HCT116 (cell line): ENCODE data around the gene NDUFV3.

Experiments used
- ATF3 ChIP-seq: IDR thresholded peaks from 2 replicates; pipeline ENCODE4 v1.6.1; 2012
- CTCF ChIP-seq, 3 experiments: fragments of 200-600 bp in 1 of 3; sonication (generic) in 1 of 3; IDR thresholded peaks in 2 of 3; conservative IDR thresholded peaks in 1 of 3; 2 replicates each; pipeline ENCODE4 v1.5.1; 2012 to 2017; ENCODE audit warnings: low read depth in 2 of 3, low read length in 2 of 3, antibody characterized with exemption in 1 of 3, borderline replicate concordance in 1 of 3, control low read depth in 1 of 3, mild to moderate bottlenecking in 1 of 3, mixed read lengths in 1 of 3, mixed run types in 1 of 3, moderate library complexity in 1 of 3; ENCODE audit not compliant: insufficient read depth in 1 of 3
- EZH2phosphoT487 ChIP-seq: fragments of 200-600 bp; IDR thresholded peaks from 2 replicates; pipeline ENCODE4 v1.6.1; 2018; ENCODE audit warnings: antibody characterized with exemption, borderline replicate concordance
- FOSL1 ChIP-seq: IDR thresholded peaks from 2 replicates; pipeline ENCODE4 v1.6.1; 2012; ENCODE audit warnings: low read depth
- JUND ChIP-seq: IDR thresholded peaks from 2 replicates; pipeline ENCODE4 v1.6.1; 2012
- MAX ChIP-seq: IDR thresholded peaks from 2 replicates; pipeline ENCODE4 v1.6.1; 2012
- POLR2A ChIP-seq: IDR thresholded peaks from 2 replicates; pipeline ENCODE4 v1.7.0; 2011; ENCODE audit warnings: borderline replicate concordance; ENCODE audit not compliant: insufficient read depth, insufficient read length; ENCODE audit errors: extremely low read depth
- POLR2AphosphoS5 ChIP-seq: IDR thresholded peaks from 2 replicates; pipeline ENCODE4 v1.6.1; 2011; ENCODE audit warnings: mild to moderate bottlenecking, low read depth, low read length, moderate library complexity
- SP1 ChIP-seq: IDR thresholded peaks from 2 replicates; pipeline ENCODE4 v1.6.1; 2012; ENCODE audit warnings: low read depth
- YY1 ChIP-seq: IDR thresholded peaks from 2 replicates; pipeline ENCODE4 v1.6.1; 2011; ENCODE audit warnings: low read length, low read depth, moderate library complexity, mild to moderate bottlenecking; ENCODE audit not compliant: insufficient replicate concordance; ENCODE audit errors: extremely low read depth

- TF ChIP-seq CTCF (IDR thresholded peaks at IDR 0.05 in 2 of 3, conservative IDR thresholded peaks at IDR 0.05 in 1 of 3; ENCODE audit: borderline replicate concordance in 1 of 3, insufficient read depth in 1 of 3, low read depth in 2 of 3, low read length in 2 of 3) (no peak), POLR2A (no peak), MAX (no peak), JUND (no peak), YY1 (no peak), POLR2AphosphoS5 (no peak), ATF3 (no peak), SP1 (no peak), FOSL1 (no peak), EZH2phosphoT487 (no peak)
Measured at GRCh38 chr21:42918291-42918690, 25.2 kb downstream of the NDUFV3 start.
